ENCODE data around the gene F11R. TPM values are rescaled to one million over a fixed set of nuclear protein-coding genes. Genes with fewer than 3 reads are reported as not detected.
A peak's percentile ranks its signal among the peaks of the same experiment; 100 is the strongest.

F11R gene
- total RNA-seq, 1 donor from 2014 or later, result 269 TPM

GRCh38 chr1:161044908-161045735 is 24.2 kb upstream of the F11R start:
- no peak for TF ChIP-seq CTCF (IDR thresholded peaks at IDR 0.05; ENCODE audit: insufficient read depth, low read length, severe bottlenecking)
- FAIRE-seq (no peak), DNase-seq (ENCODE audit: low read depth) (peak; percentile 38)

GRCh38 chr1:161044535-161044907 is 23.6 kb upstream of the F11R start:
- no peak for TF ChIP-seq CTCF (IDR thresholded peaks at IDR 0.05; ENCODE audit: insufficient read depth, low read length, severe bottlenecking)
- H3K27me3 ChIP-seq (ENCODE audit: control insufficient read depth, insufficient read depth, low read length), result no peaks in the 10 kb centered on the region
- no peak for DNase-seq (ENCODE audit: low read depth)
- peaks cover 21% of the 10 kb centered on the region for H3K36me3 ChIP-seq (ENCODE audit: control insufficient read depth, insufficient read depth, low read length)
- no peak for FAIRE-seq
- peak overlapping the region; percentile 56 for H3K4me3 ChIP-seq (ENCODE audit: low read depth, low read length)

More at GRCh38 chr1:161044908-161045735, 24.2 kb upstream of the F11R start:
- Histone ChIP-seq H3K36me3 (ENCODE audit: control insufficient read depth, insufficient read depth, low read length) (peaks cover 18% of the 10 kb centered on the region), H3K27me3 (ENCODE audit: control insufficient read depth, insufficient read depth, low read length) (no peaks in the 10 kb centered on the region), H3K4me3 (ENCODE audit: low read depth, low read length) (peak overlapping the region; percentile 56)

GRCh38 chr1:161039546-161039945 is 18.6 kb upstream of the F11R start:
- FAIRE-seq, result peak; percentile 36
- peaks cover 21% of the 10 kb centered on the region for H3K36me3 ChIP-seq (ENCODE audit: control insufficient read depth, insufficient read depth, low read length)

GRCh38 chr1:161039154-161039545 is 18.2 kb upstream of the F11R start:
- no peak for FAIRE-seq
- DNase-seq (ENCODE audit: low read depth), result no peak
- peak overlapping the region; percentile 93 for H3K4me3 ChIP-seq (ENCODE audit: low read depth, low read length)
- TF ChIP-seq CTCF (IDR thresholded peaks at IDR 0.05; ENCODE audit: insufficient read depth, low read length, severe bottlenecking), result no peak
- H3K36me3 ChIP-seq (ENCODE audit: control insufficient read depth, insufficient read depth, low read length), result peaks cover 21% of the 10 kb centered on the region
- no peaks in the 10 kb centered on the region for H3K27me3 ChIP-seq (ENCODE audit: control insufficient read depth, insufficient read depth, low read length)

More at GRCh38 chr1:161039546-161039945, 18.6 kb upstream of the F11R start:
- H3K4me3 ChIP-seq (ENCODE audit: low read depth, low read length), result no peak overlapping the region
- no peaks in the 10 kb centered on the region for H3K27me3 ChIP-seq (ENCODE audit: control insufficient read depth, insufficient read depth, low read length)
- no peak for TF ChIP-seq CTCF (IDR thresholded peaks at IDR 0.05; ENCODE audit: insufficient read depth, low read length, severe bottlenecking)
- no peak for DNase-seq (ENCODE audit: low read depth)

GRCh38 chr1:161038523-161039153 is 17.7 kb upstream of the F11R start, which contains the start of gene TSTD1:
TSS of gene TSTD1 (minus strand) at chr1:161038964. CDS start at chr1:161038889, 75 bp downstream.
- FAIRE-seq, result no peak

More at GRCh38 chr1:161038523-161039153, 17.7 kb upstream of the F11R start, which contains the start of gene TSTD1:
- TF ChIP-seq CTCF (IDR thresholded peaks at IDR 0.05; ENCODE audit: insufficient read depth, low read length, severe bottlenecking), result peak; percentile 11
- Histone ChIP-seq H3K4me3 (ENCODE audit: low read depth, low read length) (peak within 1 kb of the TSS; percentile 93), H3K36me3 (ENCODE audit: control insufficient read depth, insufficient read depth, low read length) (peaks cover 21% of the 10 kb centered on the region), H3K27me3 (ENCODE audit: control insufficient read depth, insufficient read depth, low read length) (no peaks in the 10 kb centered on the region)
- DNase-seq (ENCODE audit: low read depth), result peak; percentile 50

Measured in bronchial epithelial cell (primary cell).